ENCODE measurements around the gene COMP. TPM values are rescaled to one million over a fixed set of nuclear protein-coding genes. Genes with fewer than 3 reads are reported as not detected.
"Not testable (repeated sequence)": the region's sequence is repeated elsewhere in the genome, so short reads cannot be mapped to it uniquely, and the experiment has no call there.

The COMP gene
- total RNA-seq, 3 donors from 2014 or later (not counting 1 experiment from before 2014, with no cell fraction given): not detected

- Mint-ChIP-seq H3K27ac (no peak overlapping the region), H3K9me3 (no peaks in the 10 kb centered on the region)
- no peak for ATAC-seq
Measured at GRCh38 chr19:18814063-18814462, 23.0 kb upstream of the COMP start.

GRCh38 chr19:18811638-18812037 is 20.5 kb upstream of the COMP start:
- H3K27me3 ChIP-seq (ENCODE audit: control insufficient read depth, insufficient read depth, low read length); H3K9me3 Mint-ChIP-seq; intact Hi-C loops (cut with micrococcal nuclease); ATAC-seq; H3K4me1 Mint-ChIP-seq; H3K27ac ChIP-seq (ENCODE audit: low read length); H3K36me3 ChIP-seq (ENCODE audit: control insufficient read depth, insufficient read depth, low read length); H3K4me3 ChIP-seq (ENCODE audit: low read length); H3K4me3 Mint-ChIP-seq; DNase-seq; H3K36me3 Mint-ChIP-seq; H3K9me3 ChIP-seq (ENCODE audit: control insufficient read depth, insufficient read depth, low read length); H3K27me3 Mint-ChIP-seq (ENCODE audit: low read depth in 2 of 2); H3K4me1 ChIP-seq (ENCODE audit: control insufficient read depth, insufficient read depth, low read length); H3K27ac Mint-ChIP-seq: not testable (repeated sequence)
- WGBS (ENCODE audit: insufficient coverage): 96% methylated on average over 5 of the region's 5 CpGs

More at GRCh38 chr19:18814063-18814462, 23.0 kb upstream of the COMP start:
- H3K4me1 ChIP-seq (ENCODE audit: control insufficient read depth, insufficient read depth, low read length): peaks cover 5% of the 10 kb centered on the region
- Mint-ChIP-seq H3K36me3 (no peaks in the 10 kb centered on the region), H3K4me1 (peaks cover 0 to 5% of the 10 kb centered on the region in 2 donors), H3K4me3 (no peak overlapping the region), H3K27me3 (ENCODE audit: low read depth in 2 of 2) (peaks cover 0 to 3% of the 10 kb centered on the region in 2 donors)
- H3K36me3 ChIP-seq (ENCODE audit: control insufficient read depth, insufficient read depth, low read length): no peaks in the 10 kb centered on the region
- no peak overlapping the region for H3K27ac ChIP-seq (ENCODE audit: low read length)
- WGBS (ENCODE audit: insufficient coverage): 84% methylated on average over 9 of the region's 9 CpGs
- no peak for DNase-seq
- intact Hi-C loops (cut with micrococcal nuclease): no loop called here
- no peaks in the 10 kb centered on the region for H3K27me3 ChIP-seq (ENCODE audit: control insufficient read depth, insufficient read depth, low read length)
- TF ChIP-seq CTCF (IDR thresholded peaks at IDR 0.05): no peak
- H3K4me3 ChIP-seq (ENCODE audit: low read length): no peak overlapping the region
- H3K9me3 ChIP-seq (ENCODE audit: control insufficient read depth, insufficient read depth, low read length): no peaks in the 10 kb centered on the region

DNA sequence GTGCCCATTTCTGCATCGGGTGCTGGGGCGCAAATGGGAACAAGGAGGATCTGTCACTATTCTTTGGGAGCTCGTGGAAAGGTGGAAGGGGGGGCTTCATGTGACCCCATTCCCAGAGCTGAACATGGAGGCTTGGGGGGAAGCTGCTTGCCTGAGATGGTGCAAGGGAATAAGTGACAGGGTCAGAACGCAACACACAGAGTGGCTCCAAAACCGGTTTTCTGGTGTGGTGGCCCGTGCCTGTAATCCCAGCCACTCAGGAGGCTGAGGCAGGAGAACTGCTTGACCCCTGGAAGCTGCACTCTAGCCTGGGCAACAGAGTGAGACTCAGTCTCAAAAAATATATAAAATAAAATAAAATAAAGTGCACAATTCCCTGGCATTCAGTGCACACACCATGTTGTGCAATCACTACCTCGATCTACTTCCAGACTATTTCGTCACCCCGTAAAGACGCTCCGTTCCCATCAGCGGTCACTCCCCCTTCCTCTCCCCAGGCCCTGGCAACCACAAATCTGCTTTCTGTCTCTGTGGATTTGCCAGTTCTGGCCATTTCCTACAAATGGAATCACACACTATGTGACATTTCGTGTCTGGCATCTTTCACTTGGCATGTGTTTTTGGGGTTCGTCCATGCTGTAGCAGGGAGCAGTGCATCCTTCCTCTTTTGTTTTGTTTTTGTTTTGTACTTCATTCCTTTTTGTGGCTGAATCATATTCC is 18.2 kb upstream of the COMP start:
- Mint-ChIP-seq H3K4me1 (peaks cover 0 to 5% of the 10 kb centered on the region in 2 donors), H3K36me3 (no peaks in the 10 kb centered on the region), H3K9me3 (no peaks in the 10 kb centered on the region), H3K27me3 (ENCODE audit: low read depth in 2 of 2) (peaks cover 0 to 3% of the 10 kb centered on the region in 2 donors), H3K4me3 (no peak overlapping the region), H3K27ac (no peak overlapping the region)
- no peaks in the 10 kb centered on the region for H3K27me3 ChIP-seq (ENCODE audit: control insufficient read depth, insufficient read depth, low read length)
- no peak for DNase-seq
- H3K27ac ChIP-seq (ENCODE audit: low read length): no peak overlapping the region
- peaks cover 6% of the 10 kb centered on the region for H3K4me1 ChIP-seq (ENCODE audit: control insufficient read depth, insufficient read depth, low read length)
- H3K4me3 ChIP-seq (ENCODE audit: low read length): no peak overlapping the region
- no peaks in the 10 kb centered on the region for H3K36me3 ChIP-seq (ENCODE audit: control insufficient read depth, insufficient read depth, low read length)
- H3K9me3 ChIP-seq (ENCODE audit: control insufficient read depth, insufficient read depth, low read length): no peaks in the 10 kb centered on the region
- intact Hi-C loops (cut with micrococcal nuclease): no loop called here
- WGBS (ENCODE audit: insufficient coverage): 43% methylated on average over 14 of the region's 14 CpGs
- no peak for TF ChIP-seq CTCF (IDR thresholded peaks at IDR 0.05)
- ATAC-seq: no peak

DNA sequence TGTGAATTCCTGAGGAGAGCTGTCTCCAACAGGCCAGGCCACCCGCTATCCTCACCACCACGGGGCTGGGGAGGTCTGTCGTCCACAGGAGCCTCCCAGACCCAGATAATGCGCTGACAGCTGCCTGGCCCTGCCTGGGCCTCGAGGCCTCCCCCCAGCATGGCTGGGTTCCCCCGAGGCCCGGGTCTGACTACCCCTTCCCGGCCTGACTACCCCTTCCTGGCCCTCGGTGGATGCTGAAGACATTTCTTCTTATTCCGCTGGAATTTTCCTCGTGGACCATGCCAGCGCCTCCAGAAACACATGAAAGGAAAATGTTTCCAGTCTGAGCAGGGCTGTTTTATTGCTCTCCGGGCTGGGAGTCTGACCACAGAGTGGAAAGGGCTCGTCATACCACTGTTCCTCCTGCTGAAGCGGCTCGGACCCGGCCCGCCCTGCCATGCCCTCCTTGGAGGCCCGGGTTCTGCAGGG is 16.8 kb upstream of the COMP start:
- Histone ChIP-seq H3K4me1 (ENCODE audit: control insufficient read depth, insufficient read depth, low read length) (peaks cover 6% of the 10 kb centered on the region), H3K4me3 (ENCODE audit: low read length) (no peak overlapping the region), H3K27ac (ENCODE audit: low read length) (no peak overlapping the region), H3K36me3 (ENCODE audit: control insufficient read depth, insufficient read depth, low read length) (no peaks in the 10 kb centered on the region), H3K27me3 (ENCODE audit: control insufficient read depth, insufficient read depth, low read length) (no peaks in the 10 kb centered on the region), H3K9me3 (ENCODE audit: control insufficient read depth, insufficient read depth, low read length) (no peaks in the 10 kb centered on the region)
- 85% methylated on average over 19 of the region's 19 CpGs for WGBS (ENCODE audit: insufficient coverage)
- Mint-ChIP-seq H3K36me3 (no peaks in the 10 kb centered on the region), H3K4me1 (peaks cover 0 to 5% of the 10 kb centered on the region in 2 donors), H3K27ac (no peak overlapping the region), H3K27me3 (ENCODE audit: low read depth in 2 of 2) (peaks cover 0 to 3% of the 10 kb centered on the region in 2 donors), H3K4me3 (no peak overlapping the region), H3K9me3 (no peaks in the 10 kb centered on the region)
- DNase-seq (no peak), ATAC-seq (no peak)
- intact Hi-C loops (cut with micrococcal nuclease): no loop called here
- no peak for TF ChIP-seq CTCF (IDR thresholded peaks at IDR 0.05)

Measured in natural killer cell (primary cell).